DMS153 treated with DMSO at 0.1 percent for 48 hours (cell line): ENCODE results near the gene MED12L.

Experiments
- DNase-seq: peaks from one replicate; lab custom pipeline; 2025; ENCODE audit not compliant: unreplicated experiment; lab: John Stamatoyannopoulos, UW

MED12L gene

GRCh38 chr3:151285940-151286339, 200.5 kb downstream of the MED12L start:
- no peak for DNase-seq

- DNase-seq = no peak
These were observed 204.0 kb downstream of the MED12L start for GRCh38 chr3:151289445-151289844.

DNA sequence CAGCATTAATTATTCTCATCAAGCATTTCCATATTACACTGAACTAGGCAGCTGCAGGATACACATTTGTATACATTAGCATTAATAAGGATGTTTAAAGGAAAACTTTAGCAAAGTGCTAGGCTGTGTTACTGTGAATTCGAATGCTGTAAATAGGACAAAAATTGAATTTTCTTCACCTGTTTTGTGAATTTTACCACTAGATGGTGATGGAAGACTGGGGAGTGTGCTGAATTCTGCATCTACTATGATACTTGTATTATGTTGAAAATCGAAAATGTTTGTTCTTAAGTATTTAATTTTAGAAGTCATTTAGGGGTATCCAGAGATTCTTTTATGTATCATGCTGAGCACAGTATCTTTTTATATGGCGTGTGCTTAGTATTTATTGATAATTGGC, 205.2 kb downstream of the MED12L start:
- DNase-seq = no peak

DNA sequence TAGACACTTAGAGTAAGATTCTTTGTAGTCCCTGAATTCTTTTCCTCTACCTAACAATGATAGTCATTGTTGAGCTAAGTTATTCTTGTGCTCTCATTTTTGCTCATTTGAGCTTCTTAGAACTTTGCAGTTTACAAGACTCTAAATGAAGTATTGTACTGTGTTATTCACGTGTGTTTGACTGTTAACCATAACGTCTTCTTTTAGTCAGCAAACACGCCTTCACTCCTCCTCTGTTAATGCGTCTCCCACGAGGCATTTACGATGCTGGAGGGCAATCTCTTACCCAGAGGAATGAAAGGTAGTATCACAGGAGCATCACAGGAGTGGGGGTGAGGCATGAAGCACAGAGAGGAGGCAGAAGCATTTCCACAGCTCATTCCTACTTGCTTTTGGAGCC, 207.7 kb downstream of the MED12L start:
- no peak for DNase-seq

DNA sequence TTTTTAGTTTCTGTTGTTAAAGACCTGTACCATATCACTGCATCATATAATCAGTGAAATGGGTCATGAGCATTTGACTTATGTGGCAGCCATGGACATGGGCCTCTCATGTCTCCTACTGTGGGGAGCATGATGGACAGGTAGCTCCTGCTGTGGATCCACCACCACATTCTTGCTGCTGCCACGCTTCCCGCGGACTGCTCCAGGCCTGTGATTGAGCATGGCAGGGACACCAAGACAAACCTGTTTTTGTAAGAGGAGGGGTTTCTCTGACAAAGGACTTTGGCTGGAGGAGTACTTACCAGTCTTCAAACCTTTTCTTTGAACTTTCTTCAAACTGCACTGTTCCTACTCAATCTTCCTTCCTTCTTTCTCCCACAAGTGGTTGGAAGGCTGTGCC, 210.8 kb downstream of the MED12L start:
- no peak for DNase-seq

DNA sequence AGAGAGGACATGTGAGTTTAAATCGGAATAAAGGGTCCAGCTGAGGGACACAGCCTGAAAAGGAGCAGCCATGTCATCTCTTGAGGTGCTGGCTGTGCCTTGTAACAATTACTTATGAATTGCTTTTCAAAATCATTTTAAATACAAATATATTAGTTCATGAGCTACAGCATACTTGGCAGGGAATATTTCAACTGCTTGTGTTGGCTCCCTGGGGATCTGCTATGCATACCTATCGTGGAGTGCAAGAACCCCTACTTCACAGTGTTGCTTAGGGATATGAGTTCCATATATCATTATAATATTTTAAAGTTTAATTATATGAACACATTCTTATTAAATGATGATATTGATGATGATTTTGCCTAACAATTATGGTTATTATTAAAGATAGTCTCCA, 212.0 kb downstream of the MED12L start:
- DNase-seq = no peak

- no peak for DNase-seq
These were observed 213.5 kb downstream of the MED12L start for GRCh38 chr3:151299006-151299405.

DNA sequence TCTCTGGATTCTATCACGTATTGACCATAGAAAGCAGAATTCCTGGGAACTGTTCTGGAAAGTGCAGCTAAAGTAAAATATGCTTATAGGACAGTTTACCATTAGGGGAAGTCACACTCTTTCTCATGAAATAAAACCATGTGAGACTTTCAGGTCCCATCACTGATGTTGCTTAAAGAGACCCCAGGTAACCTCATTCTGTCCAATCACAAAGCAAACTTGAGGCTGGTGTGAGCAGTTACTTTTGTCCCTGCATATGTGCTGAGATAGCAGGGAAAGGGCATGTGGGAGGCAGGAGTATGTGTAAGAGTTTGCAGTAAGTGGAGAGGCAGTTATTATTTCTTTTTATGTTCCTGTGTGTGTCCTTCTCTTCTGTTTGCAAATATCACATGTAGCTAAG, 215.1 kb downstream of the MED12L start:
- no peak for DNase-seq

GRCh38 chr3:151301787-151302186, 216.3 kb downstream of the MED12L start:
- no peak for DNase-seq

DNA sequence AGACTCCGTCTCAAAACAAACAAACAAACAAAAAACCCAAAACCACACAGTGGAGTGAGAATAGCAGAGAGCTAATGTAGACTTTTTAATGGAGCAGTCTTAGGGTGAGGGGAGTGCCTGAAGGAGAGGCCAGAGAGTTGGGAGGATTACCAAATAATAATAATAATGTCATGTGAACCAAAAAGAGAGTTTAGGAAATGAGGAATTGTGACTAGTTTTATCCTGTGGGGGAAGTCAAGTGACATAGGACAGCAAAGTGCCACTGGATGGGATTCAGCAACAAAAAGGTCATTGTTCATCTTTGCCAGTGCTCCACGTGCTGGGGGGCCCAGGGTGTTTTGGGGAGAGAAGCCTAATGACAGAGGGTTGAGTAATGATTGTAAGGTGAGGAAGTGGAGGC, 218.3 kb downstream of the MED12L start:
- DNase-seq = no peak

- DNase-seq = no peak
These were observed 219.8 kb downstream of the MED12L start for GRCh38 chr3:151305060-151305774.

GRCh38 chr3:151305775-151306151, 220.3 kb downstream of the MED12L start:
- no peak for DNase-seq

DNA sequence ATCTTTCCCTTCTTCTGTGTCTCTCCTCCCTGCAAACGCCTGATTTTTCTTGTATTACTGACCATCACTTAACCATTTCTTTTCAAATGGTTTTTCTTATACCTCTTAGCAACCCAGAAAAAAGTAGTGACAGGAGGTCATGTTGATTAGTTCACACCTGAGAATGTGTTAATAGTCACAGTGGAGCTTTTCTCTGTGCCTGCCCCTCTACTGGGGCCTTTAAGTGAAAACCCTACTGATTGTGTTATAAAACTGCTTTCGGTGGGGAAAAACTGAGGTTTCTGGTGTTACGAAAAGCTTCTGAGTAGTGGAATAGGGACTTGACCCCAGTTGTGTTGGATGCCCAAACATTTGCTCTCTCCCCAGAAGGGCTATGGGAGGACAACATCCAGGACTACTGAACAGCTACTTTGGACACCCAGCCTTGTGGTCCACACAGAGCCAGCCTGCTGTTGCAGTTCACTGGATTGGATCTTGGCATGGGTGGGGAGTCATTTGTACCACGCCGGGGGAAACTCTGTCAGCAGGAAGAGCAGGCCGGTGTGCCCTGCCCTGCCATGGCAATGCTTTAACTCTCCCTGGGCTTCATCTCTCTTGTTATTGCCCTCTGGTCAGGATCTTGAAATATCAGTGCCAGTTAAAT, 220.8 kb downstream of the MED12L start:
- DNase-seq = no peak

DNA sequence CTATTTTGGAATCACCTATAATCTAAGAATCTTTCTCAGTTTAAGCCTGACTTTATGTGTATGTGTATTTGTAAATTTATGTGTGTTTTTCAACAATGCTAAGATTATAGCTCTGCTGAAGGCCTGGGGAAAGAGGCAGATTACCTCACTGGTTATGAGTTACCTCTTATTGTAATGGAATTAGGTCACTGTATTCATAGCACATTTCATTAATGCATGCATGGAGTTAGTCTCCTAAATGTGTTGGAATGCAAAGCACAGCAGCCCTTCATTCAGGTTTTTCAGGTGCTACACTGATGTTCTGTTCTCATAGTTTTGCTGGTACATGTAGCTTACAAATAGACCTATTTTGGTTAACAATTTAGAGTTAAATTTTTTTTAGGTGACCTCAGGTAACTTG, 221.7 kb downstream of the MED12L start:
- DNase-seq = no peak

GRCh38 chr3:151307583-151308488, 222.4 kb downstream of the MED12L start:
- no peak for DNase-seq

GRCh38 chr3:151309566-151309965, 224.1 kb downstream of the MED12L start:
- no peak for DNase-seq

- DNase-seq = no peak
These were observed 227.5 kb downstream of the MED12L start for GRCh38 chr3:151312972-151313371.

DNA sequence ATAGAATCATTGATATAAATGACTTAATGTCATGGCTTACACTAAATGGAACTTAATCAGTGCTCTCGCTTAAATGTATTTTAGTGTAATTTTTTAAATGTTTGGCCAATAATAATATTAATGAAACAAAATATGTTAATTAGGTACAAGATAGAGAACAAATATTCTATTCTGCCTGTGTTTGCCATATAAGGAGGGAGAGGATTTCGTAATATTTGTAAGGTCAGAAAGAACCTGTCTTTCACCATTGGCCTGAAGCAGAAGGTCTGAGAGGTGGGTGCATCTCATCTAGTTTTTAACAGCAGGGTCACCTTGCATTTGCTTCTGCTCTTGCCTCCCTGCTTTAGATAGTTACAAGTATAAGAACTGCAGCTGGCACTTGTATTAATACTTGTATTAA, 228.7 kb downstream of the MED12L start:
- DNase-seq = no peak

- DNase-seq = no peak
These were observed 229.1 kb downstream of the MED12L start for GRCh38 chr3:151314593-151314992.

- DNase-seq = no peak
These were observed 229.7 kb downstream of the MED12L start for GRCh38 chr3:151315136-151315535.

DNA sequence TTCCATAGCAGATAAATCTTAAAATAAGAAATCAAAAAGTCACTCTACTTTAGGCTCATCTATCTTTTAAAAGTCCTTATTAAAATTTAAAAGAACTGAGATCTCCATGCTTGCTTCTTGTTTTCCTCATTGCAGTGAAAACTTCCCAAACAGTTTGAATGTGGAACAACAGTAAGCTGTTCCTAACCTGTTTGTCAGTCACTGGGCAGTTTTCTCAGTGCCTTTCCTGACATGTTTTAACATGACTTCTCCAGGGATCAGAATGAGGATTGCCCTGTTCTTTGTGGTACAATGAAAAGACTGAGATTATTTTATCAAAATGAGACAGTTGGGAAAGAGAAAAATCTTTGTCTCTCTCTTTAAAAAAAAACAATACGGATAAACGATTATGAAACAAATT, 230.4 kb downstream of the MED12L start:
- DNase-seq = no peak
